ENCODE measurements around the gene TEX44. TPM values are rescaled to one million over a fixed set of nuclear protein-coding genes. Genes with fewer than 3 reads are reported as not detected.
"Not testable (repeated sequence)": the region's sequence is repeated elsewhere in the genome, so short reads cannot be mapped to it uniquely, and the experiment has no call there.

TEX44 gene
- total and polyA plus RNA-seq, 11 donors: not detected

DNA sequence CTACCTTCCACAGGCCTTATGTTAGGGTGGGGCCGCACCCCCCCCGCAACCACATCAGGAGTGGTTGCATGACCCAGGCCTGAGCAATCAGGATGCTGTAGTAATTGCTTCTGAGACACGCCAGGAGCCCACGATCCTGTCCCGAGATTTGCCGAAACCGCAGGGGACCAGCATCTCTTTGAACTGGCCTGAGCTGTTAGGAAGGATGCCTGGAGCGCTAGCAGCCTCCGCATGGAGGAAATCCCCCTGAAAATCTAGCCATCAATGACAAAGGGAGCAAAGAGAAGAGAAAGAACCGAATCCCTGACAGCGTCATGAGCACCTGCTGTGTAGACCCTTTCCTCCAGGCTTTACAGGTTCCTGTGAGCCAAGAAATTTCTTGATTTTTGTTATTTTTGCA is 8.7 kb upstream of the TEX44 start:
- ATAC-seq (peak in 1 of 4 donors; percentile 41), DNase-seq (peak in 1 of 5 donors; percentile 15)
- Histone ChIP-seq H3K27ac (peak overlapping the region in 1 of 12 donors; percentile 34), H3K4me1 (no peaks in the 10 kb centered on the region), H3K4me3 (no peak overlapping the region), H3K9me3 (no peaks in the 10 kb centered on the region), H3K27me3 (no peaks in the 10 kb centered on the region), H3K36me3 (no peaks in the 10 kb centered on the region)
- WGBS, 4 donors: 52 to 61% (median 55%) methylated on average over 11 of the region's 11 CpGs
- TF ChIP-seq POLR2A (IDR thresholded peaks at IDR 0.05) (no peak), CTCF (IDR thresholded peaks at IDR 0.05) (no peak)
- intact Hi-C loops (cut with DNase I): no loop called here

- not testable (repeated sequence) for ATAC-seq, H3K4me3 ChIP-seq
Observed at GRCh38 chr2:231587744-231588143, 4.9 kb upstream of the TEX44 start.

DNA sequence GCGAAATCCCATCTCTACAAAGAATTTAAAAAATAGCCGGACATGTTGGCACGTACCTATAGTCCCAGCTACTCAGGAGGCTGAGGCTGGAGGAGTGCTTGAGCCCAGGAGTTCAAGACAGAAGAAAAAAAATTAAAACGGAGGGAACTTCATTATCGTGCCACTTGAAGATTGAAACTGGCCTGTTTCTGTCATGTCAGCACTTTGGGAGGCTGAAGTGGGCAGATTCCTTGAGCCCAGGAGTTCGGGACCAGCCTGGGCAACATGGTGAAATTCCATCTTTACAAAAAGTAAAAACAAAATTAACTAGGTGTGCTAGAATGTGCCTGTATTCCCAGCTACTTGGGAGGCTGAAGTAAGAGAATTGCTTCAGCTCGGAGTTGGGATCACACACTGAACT is 3.0 kb upstream of the TEX44 start:
- Histone ChIP-seq H3K4me1 (no peaks in the 10 kb centered on the region), H3K36me3 (no peaks in the 10 kb centered on the region), H3K9me3 (no peaks in the 10 kb centered on the region), H3K27me3 (no peaks in the 10 kb centered on the region), H3K27ac (no peak overlapping the region), H3K4me3 (no peak overlapping the region)
- no peak for TF ChIP-seq CTCF (IDR thresholded peaks at IDR 0.05)
- DNase-seq (no peak), ATAC-seq (no peak)
- intact Hi-C loops (cut with DNase I): loop anchor here in 1 of 10 donors (10.0 kb wide), 1 partner anchor 65 kb away; no protein-coding TSS in a partner anchor
- 82 to 89% (median 86%) methylated on average over 7 of the region's 7 CpGs for WGBS, 4 donors

More at GRCh38 chr2:231587744-231588143, 4.9 kb upstream of the TEX44 start:
- H3K9me3 ChIP-seq; H3K4me1 ChIP-seq; H3K27me3 ChIP-seq; intact Hi-C loops (cut with DNase I); H3K27ac ChIP-seq; H3K36me3 ChIP-seq; DNase-seq: not testable (repeated sequence)
- WGBS, 4 donors: 97 to 100% (median 99%) methylated on average over 1 of the region's 1 CpG

- Histone ChIP-seq H3K4me1 (no peaks in the 10 kb centered on the region), H3K27ac (no peak overlapping the region), H3K36me3 (no peaks in the 10 kb centered on the region), H3K4me3 (no peak overlapping the region), H3K27me3 (no peaks in the 10 kb centered on the region), H3K9me3 (no peaks in the 10 kb centered on the region)
- 76 to 81% (median 77%) methylated on average over 6 of the region's 6 CpGs for WGBS, 4 donors
- peak in 1 of 5 donors; percentile 19 for DNase-seq
- intact Hi-C loops (cut with DNase I): loop anchor here in 1 of 10 donors (10.0 kb wide), 1 partner anchor 66 kb away; no protein-coding TSS in a partner anchor
- TF ChIP-seq CTCF (IDR thresholded peaks at IDR 0.05): no peak
- no peak for TF ChIP-seq POLR2A (IDR thresholded peaks at IDR 0.05)
- no peak for ATAC-seq
Observed at GRCh38 chr2:231590614-231591013, 2.0 kb upstream of the TEX44 start.

- Histone ChIP-seq H3K4me3 (no peak overlapping the region), H3K4me1 (peaks cover 0 to 6% (median 0%) of the 10 kb centered on the region in 12 donors), H3K36me3 (no peaks in the 10 kb centered on the region), H3K27me3 (no peaks in the 10 kb centered on the region), H3K9me3 (no peaks in the 10 kb centered on the region), H3K27ac (no peak overlapping the region)
- ATAC-seq (no peak), DNase-seq (peak in 2 of 5 donors; percentile 18 to 48)
- intact Hi-C loops (cut with DNase I): loop anchor here in 1 of 10 donors (10.0 kb wide), 1 partner anchor 69 kb away; no protein-coding TSS in a partner anchor
- TF ChIP-seq CTCF (IDR thresholded peaks at IDR 0.05) (no peak), POLR2A (IDR thresholded peaks at IDR 0.05) (no peak)
- 89 to 96% (median 94%) methylated on average over 10 to 16 of the region's 16 CpGs for WGBS, 4 donors
Observed at GRCh38 chr2:231593666-231594065, 1.0 kb downstream of the TEX44 start.
